ENCODE results near the gene C1orf159.

The C1orf159 gene

GRCh38 chr1:1037366-1038327 is 78.2 kb downstream of the C1orf159 start:
- no peak for DNase-seq (ENCODE audit: low spot score)

GRCh38 chr1:1035291-1035943 is 80.5 kb downstream of the C1orf159 start:
- no peak for DNase-seq (ENCODE audit: low spot score)

DNA sequence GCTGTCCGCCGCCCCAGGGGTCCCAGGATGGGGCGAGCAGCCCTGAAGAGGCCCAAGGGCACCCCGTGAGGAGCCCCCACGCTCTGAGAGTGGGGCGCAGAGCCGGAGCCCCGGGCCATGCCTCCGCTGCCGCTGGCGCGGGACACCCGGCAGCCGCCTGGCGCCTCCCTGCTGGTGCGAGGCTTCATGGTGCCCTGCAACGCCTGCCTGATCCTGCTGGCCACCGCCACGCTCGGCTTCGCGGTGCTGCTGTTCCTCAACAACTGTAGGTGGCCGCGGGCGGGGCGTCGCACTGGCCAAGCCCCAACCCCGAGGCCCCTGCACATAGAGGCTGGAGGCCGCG is 81.5 kb downstream of the C1orf159 start:
- no peak for DNase-seq (ENCODE audit: low spot score)

DNA sequence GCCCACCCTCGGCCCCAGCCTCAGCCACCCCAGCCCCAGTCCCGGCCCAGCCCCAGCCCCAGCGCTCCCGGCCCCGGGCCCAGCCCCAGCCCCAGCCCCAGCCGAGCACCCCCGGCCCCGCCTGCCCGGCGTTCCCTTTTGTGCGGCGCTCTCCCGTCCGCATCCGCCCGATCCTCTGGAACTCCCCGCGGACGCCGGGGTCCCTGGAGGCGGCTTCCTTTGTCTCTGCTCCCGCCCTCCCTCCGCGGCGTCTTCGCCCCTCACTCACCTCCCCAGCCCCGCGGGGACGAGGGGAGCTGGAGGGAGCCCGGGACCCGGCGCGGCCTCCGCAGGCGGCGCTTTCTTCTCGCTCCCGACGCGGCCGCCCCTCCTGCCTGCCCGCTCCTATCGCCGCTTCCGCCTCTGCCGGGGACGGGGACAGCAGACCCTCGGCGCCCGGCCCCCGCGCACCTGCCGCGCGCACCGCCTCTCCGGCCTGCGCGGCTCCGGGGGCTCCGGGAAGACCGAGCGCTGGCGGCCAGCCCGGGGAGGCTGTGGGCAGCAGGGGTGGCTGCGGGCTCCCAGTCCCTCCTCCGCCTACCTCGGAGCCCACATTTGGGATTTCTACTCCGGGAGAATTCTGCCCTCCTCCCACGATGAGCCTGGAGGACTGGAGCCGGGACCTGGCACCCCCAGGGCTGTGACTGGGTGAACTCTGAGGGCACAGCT is 82.0 kb downstream of the C1orf159 start:
- DNase-seq (ENCODE audit: low spot score) = no peak

DNA sequence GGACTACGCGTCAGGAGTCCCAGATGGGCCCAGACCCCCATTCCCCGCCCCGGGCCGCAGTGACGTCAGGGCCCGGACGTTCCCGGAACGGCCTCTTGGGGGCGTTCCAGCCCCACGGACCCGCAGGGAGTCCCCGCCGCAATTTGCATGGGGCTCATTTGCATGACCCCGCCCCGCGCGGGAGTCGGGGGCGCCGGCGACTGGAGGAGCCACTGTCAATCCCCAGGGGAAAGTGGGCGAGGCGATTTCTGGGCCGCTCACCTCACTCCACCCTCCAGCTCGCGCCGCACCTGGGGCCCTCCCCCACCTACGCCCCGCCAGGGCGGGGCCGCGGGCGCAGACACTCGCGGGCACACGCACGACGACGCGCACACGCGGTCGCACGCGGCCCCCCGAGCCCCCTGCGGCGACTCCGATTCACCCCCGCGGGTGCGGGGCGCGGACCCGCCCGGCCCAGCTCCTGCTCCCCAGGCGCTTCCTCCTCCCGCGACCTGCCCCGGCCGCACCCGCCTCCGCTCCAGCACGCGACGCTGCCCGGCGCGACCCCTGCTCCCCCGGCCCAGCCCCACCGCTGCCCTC is 82.8 kb downstream of the C1orf159 start:
- peak; percentile 82 for DNase-seq (ENCODE audit: low spot score)

DNA sequence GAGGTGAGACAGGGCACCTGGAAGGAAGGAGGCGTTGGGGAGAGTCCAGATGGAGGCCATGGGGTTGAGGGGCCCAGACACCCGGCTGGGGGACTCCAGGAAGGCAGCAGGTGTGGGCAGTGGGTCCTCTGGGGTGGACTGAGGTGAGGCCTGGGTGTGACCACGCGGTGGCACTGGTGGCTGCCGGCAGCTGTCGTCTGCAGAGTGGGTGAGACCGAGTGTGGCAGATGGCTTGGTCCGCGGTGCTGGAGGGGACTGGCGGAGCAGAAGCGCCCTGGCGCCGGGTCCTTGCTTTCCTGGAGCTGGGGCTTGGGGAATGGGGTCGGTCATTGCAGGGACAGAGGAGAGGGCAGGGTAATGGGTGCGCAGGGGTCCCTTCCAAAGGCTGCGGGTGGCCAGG is 83.5 kb downstream of the C1orf159 start:
- no peak for DNase-seq (ENCODE audit: low spot score)
